Sigmoid colon (tissue), 7 donors: ENCODE data around the gene BOLA2B. TPM values are rescaled to one million over a fixed set of nuclear protein-coding genes. Genes with fewer than 3 reads are reported as not detected.
"Not testable (repeated sequence)": the region's sequence is repeated elsewhere in the genome, so short reads cannot be mapped to it uniquely, and the experiment has no call there.

Experiments used
- DNase-seq: peaks from one replicate; pipeline ENCODE4 v3.0.0-alpha.2; 2019
- H3K27ac ChIP-seq, 4 donors: fragments of 200-600 bp; sonication (generic); one replicate each; pipeline ENCODE4 v1.5.1; 2016 to 2019; ENCODE audit warnings: mild to moderate bottlenecking in 1 of 4
- H3K27me3 ChIP-seq, 3 donors: fragments of 200-600 bp; sonication (generic); one replicate each; pipeline ENCODE4 v1.5.1; 2019; ENCODE audit warnings: mild to moderate bottlenecking in 1 of 3
- H3K36me3 ChIP-seq, 4 donors: fragments of 200-600 bp; sonication (generic); one replicate each; pipeline ENCODE4 v1.5.1; 2016 to 2019
- H3K4me1 ChIP-seq, 4 donors: fragments of 200-600 bp; sonication (generic); one replicate each; pipeline ENCODE4 v1.5.1; 2017 to 2019
- H3K4me3 ChIP-seq, 4 donors: fragments of 200-600 bp; sonication (generic); one replicate each; pipeline ENCODE4 v1.5.1; 2017 to 2019; ENCODE audit warnings: mild to moderate bottlenecking in 2 of 4, moderate library complexity in 1 of 4
- H3K9me3 ChIP-seq, 4 donors: fragments of 200-600 bp in 3 of 4; sonication (generic) in 3 of 4; one replicate each; pipeline versions ENCODE4 v1.5.1 to v1.6.1; 2013 to 2019
- CTCF ChIP-seq, 4 experiments: fragments of 450-650 bp in 3 of 4; fragments of 200-600 bp in 1 of 4; IDR thresholded peaks; one replicate each; pipeline ENCODE4 v1.5.1; 2016 to 2019; ENCODE audit warnings: antibody characterized with exemption in 4 of 4, mild to moderate bottlenecking in 3 of 4, moderate library complexity in 2 of 4
- EP300 ChIP-seq, 4 donors: sonication (generic); formaldehyde crosslinking; IDR thresholded peaks; one replicate each; pipeline ENCODE4 v1.6.1; 2017; ENCODE audit warnings: antibody characterized with exemption in 4 of 4
- POLR2A ChIP-seq, 2 donors: fragments of 450-650 bp; IDR thresholded peaks; one replicate each; pipeline ENCODE4 v1.6.1; 2016; ENCODE audit warnings: antibody characterized with exemption in 2 of 2, mild to moderate bottlenecking in 2 of 2, moderate library complexity in 2 of 2
- POLR2AphosphoS5 ChIP-seq, 4 donors: sonication (generic); formaldehyde crosslinking; IDR thresholded peaks; one replicate each; pipeline ENCODE4 v1.6.1; 2017; ENCODE audit warnings: antibody characterized with exemption in 4 of 4
- WGBS, 2 donors: extraction: QIAGEN DNeasy Blood & Tissue Kit; methylation state at CpG; one replicate each; pipeline ENCODE4 v1.1.7; 2013; 5-methylcytosine and 5-hydroxymethylcytosine counted together
- intact Hi-C: fragments of 100-400 bp; cut with DNase I; formaldehyde crosslinking; loops from one replicate; pipeline ENCODE4 v1.15.1; 2023
- polyA plus RNA-seq, 3 donors: library from polyadenylated mRNA; stranded (reverse); fragments of 200-250 nt; gene quantifications; one replicate each; pipeline ENCODE4 v1.2.3, GENCODE V29; 2013
- total RNA-seq, 4 donors: library from RNA; depleted of rRNA; stranded (reverse); fragments of >200 nt; gene quantifications; one replicate each; pipeline ENCODE4 v1.1.0, GENCODE V29; 2016
- donor health status: healthy with polysubstance abuse.
- donor health status: Bipolar disorder and iron deficiency.
- donor health status: healthy.

BOLA2B gene
- total and polyA plus RNA-seq, 7 donors: 35.4 to 509 (median 186) TPM

GRCh38 chr16:30191158-30191557, 2.3 kb downstream of the BOLA2B start:
- H3K27ac ChIP-seq, H3K4me1 ChIP-seq, H3K36me3 ChIP-seq, H3K27me3 ChIP-seq, H3K9me3 ChIP-seq, intact Hi-C loops, DNase-seq, H3K4me3 ChIP-seq: not testable (repeated sequence)
- 93 to 94% methylated on average over 4 to 6 of the region's 12 CpGs for whole genome bisulfite sequencing, 2 donors

GRCh38 chr16:30187971-30188561, 5.4 kb downstream of the BOLA2B start:
- peaks cover 0 to 10% (median 10%) of the 10 kb centered on the region in 4 donors for H3K4me1 ChIP-seq
- intact Hi-C loops: no loop called here
- no peaks in the 10 kb centered on the region for H3K27me3 ChIP-seq
- no peak overlapping the region for H3K4me3 ChIP-seq
- no peak overlapping the region for H3K27ac ChIP-seq
- no peak for TF ChIP-seq CTCF (IDR thresholded peaks at IDR 0.05)
- no peaks in the 10 kb centered on the region for H3K36me3 ChIP-seq
- WGBS, 2 donors: 91 to 94% methylated on average over 23 of the region's 23 CpGs
- no peak for DNase-seq
- H3K9me3 ChIP-seq: no peaks in the 10 kb centered on the region

GRCh38 chr16:30187556-30187865, 6.0 kb downstream of the BOLA2B start:
- Histone ChIP-seq H3K9me3 (no peaks in the 10 kb centered on the region), H3K27ac (no peak overlapping the region), H3K27me3 (no peaks in the 10 kb centered on the region), H3K4me3 (no peak overlapping the region), H3K36me3 (no peaks in the 10 kb centered on the region), H3K4me1 (peaks cover 0 to 15% (median 14%) of the 10 kb centered on the region in 4 donors)
- intact Hi-C loops: no loop called here
- WGBS, 2 donors: 76 to 79% methylated on average over 9 of the region's 9 CpGs
- TF ChIP-seq CTCF (IDR thresholded peaks at IDR 0.05) (no peak), POLR2A (IDR thresholded peaks at IDR 0.05) (no peak), POLR2AphosphoS5 (IDR thresholded peaks at IDR 0.05) (no peak), EP300 (IDR thresholded peaks at IDR 0.05) (no peak)
- no peak for DNase-seq

GRCh38 chr16:30186782-30187555, 6.5 kb downstream of the BOLA2B start:
- TF ChIP-seq EP300 (IDR thresholded peaks at IDR 0.05): no peak
- peak in 3 of 4 experiments; percentile 38 to 55 (median 42) for TF ChIP-seq CTCF (IDR thresholded peaks at IDR 0.05)
- intact Hi-C loops: no loop called here
- H3K27ac ChIP-seq: no peak overlapping the region
- H3K27me3 ChIP-seq: no peaks in the 10 kb centered on the region
- DNase-seq: peak; percentile 81
- 45 to 46% methylated on average over 36 of the region's 36 CpGs for WGBS, 2 donors
- no peaks in the 10 kb centered on the region for H3K9me3 ChIP-seq
- peaks cover 0 to 17% (median 15%) of the 10 kb centered on the region in 4 donors for H3K4me1 ChIP-seq
- H3K4me3 ChIP-seq: peak overlapping the region in 1 of 4 donors; percentile 63
- H3K36me3 ChIP-seq: no peaks in the 10 kb centered on the region

GRCh38 chr16:30186444-30186781, 7.1 kb downstream of the BOLA2B start:
- Histone ChIP-seq H3K4me1 (peaks cover 0 to 17% (median 15%) of the 10 kb centered on the region in 4 donors), H3K4me3 (peak overlapping the region in 1 of 4 donors; percentile 63), H3K27me3 (no peaks in the 10 kb centered on the region), H3K27ac (peak overlapping the region in 2 of 4 donors; percentile 4 to 42), H3K36me3 (no peaks in the 10 kb centered on the region), H3K9me3 (no peaks in the 10 kb centered on the region)
- 63 to 87% methylated on average over 9 of the region's 9 CpGs for WGBS, 2 donors
- TF ChIP-seq POLR2A (IDR thresholded peaks at IDR 0.05) (no peak), CTCF (IDR thresholded peaks at IDR 0.05) (no peak), EP300 (IDR thresholded peaks at IDR 0.05) (no peak), POLR2AphosphoS5 (IDR thresholded peaks at IDR 0.05) (no peak)
- no peak for DNase-seq
- intact Hi-C loops: no loop called here
